H4 (cell line): ENCODE data around the gene HSD11B1L. TPM values are rescaled to one million over a fixed set of nuclear protein-coding genes. Genes with fewer than 3 reads are reported as not detected.
"Not testable (repeated sequence)": the region's sequence is repeated elsewhere in the genome, so short reads cannot be mapped to it uniquely, and the experiment has no call there.

Source experiments
- DNase-seq: peaks from one replicate; pipeline ENCODE4 v3.0.0-alpha.2; 2015; ENCODE audit warnings: low spot score
- total RNA-seq: library from RNA; depleted of rRNA; stranded (reverse); fragments of >200 nt; shearing (Covaris generic); gene quantifications from 2 replicates; pipeline ENCODE4 v1.2.3, GENCODE V29; 2014

Gene HSD11B1L
- total RNA-seq, 1 experiment from 2014 or later: 2.4 TPM

- no peak for DNase-seq
Observed at GRCh38 chr19:5698635-5699422, 18.0 kb downstream of the HSD11B1L start.

GRCh38 chr19:5700455-5701092 is 19.7 kb downstream of the HSD11B1L start:
- DNase-seq: no peak

- not testable (repeated sequence) for DNase-seq
Observed at GRCh38 chr19:5702053-5702410, 21.2 kb downstream of the HSD11B1L start.

DNA sequence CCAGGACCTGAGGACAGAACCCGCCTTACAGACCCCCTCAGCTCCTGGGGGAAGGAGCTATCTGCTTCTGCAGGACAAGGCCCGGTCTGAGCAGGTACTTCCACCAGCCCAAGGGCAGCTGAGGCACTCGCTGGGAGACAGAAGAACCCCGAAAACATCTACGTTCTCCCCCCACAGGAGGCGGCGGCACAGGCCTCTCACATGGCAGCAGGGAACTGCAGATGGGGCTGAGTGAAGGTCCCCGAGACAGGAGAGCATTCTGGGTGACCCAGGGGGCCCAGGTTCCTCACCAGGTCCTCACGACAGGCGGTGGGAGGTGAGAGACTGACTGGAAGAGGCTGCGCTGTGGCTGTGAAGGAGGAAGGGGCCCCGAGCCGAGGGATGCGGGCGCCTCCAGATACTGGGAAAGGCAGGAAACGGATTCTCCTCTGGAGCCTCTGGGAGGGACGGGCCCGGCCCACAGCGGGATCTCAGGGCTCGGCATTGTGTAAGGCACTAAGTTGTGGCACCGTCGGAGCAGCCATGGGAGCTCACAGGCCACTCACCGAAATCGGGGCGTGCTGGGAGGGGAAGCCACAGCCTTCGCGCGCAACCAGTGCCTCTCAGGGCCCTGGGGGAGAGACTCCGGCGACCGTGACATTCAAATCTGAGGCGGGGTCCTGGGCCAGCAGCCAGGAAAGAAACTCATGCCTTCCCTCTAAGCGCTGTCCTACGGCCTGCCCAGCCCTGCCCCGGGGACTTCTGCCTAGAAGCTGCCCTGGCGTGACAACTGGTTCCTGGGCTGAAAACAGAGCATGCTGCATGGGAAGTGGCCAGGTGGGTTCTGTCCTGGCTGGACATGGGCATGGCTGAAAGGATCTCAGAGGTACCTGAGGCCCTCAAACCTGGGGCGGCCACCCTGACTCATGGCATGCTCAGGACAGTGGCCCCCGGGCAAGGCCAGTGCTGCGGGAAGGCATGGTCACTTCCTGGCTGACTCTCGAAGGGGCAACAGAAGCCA is 23.3 kb downstream of the HSD11B1L start:
- no peak for DNase-seq

DNA sequence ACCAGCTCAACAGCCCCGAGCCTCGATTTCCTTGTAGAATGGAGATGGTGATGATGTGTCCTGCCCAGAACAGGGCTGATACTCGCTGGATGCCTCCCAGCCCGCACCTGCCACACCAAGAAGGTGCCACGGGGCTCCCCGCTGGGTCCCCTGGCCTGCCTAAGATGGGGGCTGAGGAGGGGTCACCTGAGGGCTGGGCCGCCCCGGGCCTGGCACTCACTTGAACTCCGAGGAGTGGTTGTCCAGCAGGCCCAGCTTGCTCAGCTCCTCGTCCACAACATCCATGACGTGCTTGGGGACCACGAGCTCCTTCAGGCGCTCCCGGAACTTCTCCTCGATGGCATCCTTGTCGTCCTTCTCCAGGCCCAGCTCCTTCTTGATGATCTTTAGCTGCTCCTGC is 24.7 kb downstream of the HSD11B1L start:
- DNase-seq: no peak

DNA sequence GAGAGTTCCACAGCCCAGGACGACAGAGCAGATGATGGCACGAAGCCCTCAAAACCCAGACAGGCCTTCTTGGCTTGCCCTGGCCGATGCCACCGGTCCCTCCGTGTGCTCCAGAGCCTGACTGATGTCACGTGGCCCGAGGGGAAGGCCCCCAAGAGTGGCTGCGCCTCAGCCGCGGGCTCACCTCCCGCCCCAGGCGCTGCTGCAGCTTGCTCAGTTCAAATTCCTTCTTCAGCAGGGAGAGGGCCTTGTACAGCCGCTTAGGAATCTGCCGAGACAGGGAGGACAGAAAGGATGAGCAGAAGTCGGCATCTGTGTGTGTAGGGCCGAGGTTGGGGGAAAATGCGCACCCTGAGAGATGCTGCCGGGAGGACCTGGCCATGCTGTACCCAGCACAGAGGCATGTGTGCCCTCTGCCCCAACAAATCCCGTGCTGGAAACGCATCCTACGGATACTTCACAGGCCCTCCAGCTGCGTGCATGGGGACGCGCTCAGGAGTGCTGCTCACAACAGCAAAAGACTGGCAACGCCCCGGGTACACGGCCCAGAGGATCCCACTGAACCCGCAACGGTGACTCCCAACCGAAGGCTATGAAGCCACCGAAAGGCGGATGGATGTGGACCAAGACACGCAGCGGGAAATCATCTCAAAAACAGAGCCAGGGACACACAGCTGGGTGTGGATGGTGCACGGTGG is 26.2 kb downstream of the HSD11B1L start:
- no peak for DNase-seq

DNA sequence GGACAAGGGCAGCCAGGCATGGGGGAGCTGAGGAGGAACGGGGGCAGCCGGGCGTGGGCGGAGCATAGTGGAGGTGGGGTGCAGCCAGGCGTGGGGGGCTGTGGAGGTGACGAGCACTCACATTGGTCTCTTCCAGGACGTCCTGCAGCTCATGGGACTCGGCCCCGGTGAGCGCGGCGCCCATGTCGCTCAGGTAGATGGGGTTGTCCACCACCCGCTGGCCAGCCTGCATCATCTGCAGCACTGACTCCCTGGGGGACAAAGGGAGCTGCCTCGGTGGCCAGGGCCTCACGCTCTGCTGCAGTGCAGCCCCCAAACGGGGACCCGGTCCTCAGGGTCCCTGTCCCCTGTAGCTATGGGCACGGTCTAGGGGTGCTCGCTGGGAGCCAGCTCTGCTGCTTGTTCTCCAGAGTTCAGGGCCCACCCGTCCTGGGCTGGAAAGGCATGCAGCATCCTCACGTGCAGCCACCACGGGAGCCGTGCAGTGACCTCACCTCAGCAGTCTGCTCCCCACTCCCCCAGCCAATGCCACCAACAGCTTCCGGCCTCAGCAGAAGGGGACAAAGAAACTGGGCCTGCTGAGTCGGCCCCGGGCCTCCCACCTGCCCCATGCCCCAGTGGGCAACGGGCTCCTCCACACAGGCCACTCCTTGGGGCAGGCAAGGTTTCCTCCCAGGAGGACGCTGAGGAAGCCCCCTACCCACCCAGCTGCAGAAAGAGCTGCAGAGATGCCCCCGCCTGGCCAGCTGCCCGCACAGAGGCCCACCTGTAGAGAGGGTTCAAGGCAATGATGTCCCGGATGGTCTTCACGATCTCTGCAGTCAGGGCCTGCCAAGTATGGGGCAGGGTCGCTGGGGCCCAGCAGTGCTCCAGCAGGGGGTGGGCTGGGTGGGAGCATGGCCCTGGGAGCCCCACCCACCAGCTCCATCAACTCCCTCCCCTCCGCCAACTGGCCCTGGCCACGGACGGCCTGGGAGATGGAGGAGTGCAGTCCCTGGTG is 27.0 kb downstream of the HSD11B1L start:
- DNase-seq: no peak

DNA sequence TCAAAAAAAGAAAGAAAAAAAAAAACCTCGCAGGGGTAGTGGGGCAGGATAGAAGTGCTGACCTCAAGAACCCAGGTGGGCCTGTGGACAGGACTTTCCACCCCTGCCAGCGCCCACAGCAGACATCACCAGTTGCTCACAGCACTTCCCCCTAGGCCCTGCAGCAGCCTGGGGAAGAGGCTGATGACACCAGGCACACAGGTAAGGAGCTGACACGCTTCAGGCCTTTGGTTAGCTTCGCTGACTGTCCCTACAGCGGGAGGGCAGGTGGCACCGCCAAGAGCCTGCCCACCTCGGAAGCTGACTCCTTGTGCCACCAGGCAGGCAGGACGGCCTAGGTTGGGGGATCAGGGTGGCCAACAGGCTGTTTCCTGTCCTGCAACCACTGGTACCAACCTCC is 30.2 kb downstream of the HSD11B1L start:
- DNase-seq: no peak

DNA sequence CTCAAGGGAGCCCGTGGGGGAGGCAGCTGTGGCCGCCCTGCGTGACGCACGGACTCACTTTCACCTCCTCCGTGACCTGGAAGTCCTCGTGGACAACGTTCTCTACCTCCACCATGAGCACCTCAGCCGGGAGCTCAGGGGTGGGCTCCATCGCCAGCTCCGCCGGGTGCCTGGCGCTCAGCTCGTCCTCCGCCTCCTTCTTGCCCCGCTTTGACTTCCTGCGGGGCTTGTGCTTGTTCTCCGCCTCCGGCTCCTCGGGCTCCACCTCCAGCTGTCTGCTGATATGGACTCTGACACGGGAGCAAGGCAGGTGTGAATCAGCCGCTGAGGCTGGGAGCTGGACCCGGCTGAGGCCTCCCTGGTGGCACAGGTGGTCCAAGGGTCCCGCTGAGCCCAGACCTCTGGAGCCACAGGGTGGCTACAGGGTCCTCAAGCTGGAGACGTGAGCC is 30.9 kb downstream of the HSD11B1L start:
- no peak for DNase-seq

DNA sequence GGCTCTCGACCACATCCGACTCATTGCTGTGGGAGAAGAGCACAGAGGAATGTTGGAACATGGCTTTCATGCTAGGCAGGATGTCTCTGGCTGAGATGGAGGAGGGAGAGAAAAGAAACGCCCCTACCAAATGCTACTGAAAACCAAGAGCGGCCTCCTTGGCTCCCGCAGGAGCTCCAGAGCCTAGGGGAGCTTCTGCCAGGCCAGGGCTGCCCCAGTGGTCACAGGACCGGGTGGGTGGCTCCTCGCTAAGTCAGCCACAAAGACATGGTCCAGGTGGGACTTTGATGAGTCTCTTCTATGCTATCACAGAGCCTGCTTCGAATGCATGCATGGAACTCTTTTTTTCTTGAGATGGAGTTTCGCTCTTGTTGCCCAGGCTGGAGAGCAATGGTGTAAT is 32.4 kb downstream of the HSD11B1L start:
- DNase-seq: no peak

DNA sequence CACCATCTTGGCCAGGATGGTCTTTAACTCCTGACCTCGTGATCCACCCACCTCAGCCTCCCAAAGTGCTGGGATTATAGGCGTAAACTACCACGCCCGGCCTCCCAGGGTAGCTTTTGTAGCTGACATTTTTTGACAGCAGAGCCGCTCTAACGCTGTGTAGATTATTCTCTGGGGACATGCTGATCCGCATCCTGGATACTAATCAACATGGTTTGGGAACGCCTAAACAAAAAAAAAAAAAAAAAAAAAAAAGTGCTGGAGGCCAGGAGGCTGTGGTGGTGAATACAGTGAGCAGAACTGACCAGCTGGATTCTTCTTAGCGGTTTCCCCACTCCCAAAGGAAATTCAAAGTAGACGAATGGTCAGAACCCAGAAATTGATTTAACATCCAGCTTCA is 34.0 kb downstream of the HSD11B1L start:
- no peak for DNase-seq

DNA sequence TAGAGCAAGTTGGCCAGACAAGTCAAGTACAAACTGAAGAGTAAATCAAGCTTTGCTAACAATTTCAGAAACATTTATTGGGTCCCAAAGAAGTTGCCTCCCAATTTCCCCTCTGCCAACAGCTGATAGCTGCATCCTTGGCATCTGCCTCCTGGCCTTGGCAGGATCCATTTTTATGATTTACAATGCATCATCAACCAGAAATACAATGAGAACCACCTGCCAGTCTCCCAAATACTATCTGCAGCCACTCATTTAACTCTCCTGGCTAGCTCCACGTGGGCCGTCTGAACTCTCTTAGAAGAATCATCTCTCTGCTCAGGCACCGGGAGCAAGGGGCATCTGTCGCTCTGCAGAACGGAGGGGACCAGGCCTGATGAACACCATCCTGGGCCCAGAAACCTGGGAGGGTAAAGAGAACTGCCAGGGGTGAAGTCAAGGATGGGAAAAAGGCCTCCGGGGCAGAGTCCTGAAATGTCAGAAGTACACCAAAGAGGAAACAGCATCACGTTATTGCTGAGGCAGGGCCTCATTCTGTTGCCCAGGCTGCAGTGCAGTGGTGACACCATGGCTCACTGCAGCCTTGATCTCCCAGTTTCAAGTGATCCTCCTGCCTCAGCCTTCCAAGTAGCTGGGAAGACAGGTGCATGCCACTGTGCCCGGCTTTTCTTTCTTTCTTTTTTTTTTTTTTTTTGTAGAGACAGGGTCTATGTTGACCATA is 36.5 kb downstream of the HSD11B1L start:
- DNase-seq: no peak

GRCh38 chr19:5718037-5718578 is 37.3 kb downstream of the HSD11B1L start:
- no peak for DNase-seq

- peak; percentile 73 for DNase-seq
Observed at GRCh38 chr19:5718579-5719273, 37.9 kb downstream of the HSD11B1L start.

- DNase-seq: no peak
Observed at GRCh38 chr19:5719274-5719960, 38.6 kb downstream of the HSD11B1L start.

- peak; percentile 98 for DNase-seq
Observed at GRCh38 chr19:5719961-5720790, 39.3 kb downstream of the HSD11B1L start, which contains the start of the genes CATSPERD and LONP1. Gene CATSPERD, plus strand, starts transcription at chr19:5720637. Its CDS starts 101 bp downstream, at chr19:5720738. Gene LONP1, minus strand, starts transcription at chr19:5720146. Its CDS starts 14 bp downstream, at chr19:5720132.
